GM10266 (cell line): ENCODE results near the gene STAT3.
"Not testable (repeated sequence)": the region's sequence is repeated elsewhere in the genome, so short reads cannot be mapped to it uniquely, and the experiment has no call there.

Experiments used
- DNase-seq: peaks from one replicate; pipeline ENCODE4 v3.0.0; 2012; ENCODE audit errors: extremely low spot score
- CTCF ChIP-seq: IDR thresholded peaks from 2 replicates; pipeline ENCODE4 v1.5.1; 2012; ENCODE audit warnings: mild to moderate bottlenecking, low read depth; ENCODE audit not compliant: control insufficient read depth, insufficient read depth; ENCODE audit errors: missing control alignments

The STAT3 gene

GRCh38 chr17:42423766-42424165, 35.5 kb upstream of the STAT3 start:
- no peak for TF ChIP-seq CTCF
- DNase-seq: no peak

GRCh38 chr17:42422958-42423712, 34.9 kb upstream of the STAT3 start, which contains the start of gene CAVIN1:
CAVIN1 (minus strand) TSS chr17:42423256; CDS start chr17:42423097, 159 bp downstream.
- no peak for TF ChIP-seq CTCF
- peak; percentile 77 for DNase-seq

- peak; percentile 21 for DNase-seq
- no peak for TF ChIP-seq CTCF
Measured at GRCh38 chr17:42422412-42422957, 34.2 kb upstream of the STAT3 start.

GRCh38 chr17:42421507-42422338, 33.5 kb upstream of the STAT3 start:
- peak; percentile 32 for DNase-seq
- TF ChIP-seq CTCF: no peak

- no peak for TF ChIP-seq CTCF
- peak; percentile 15 for DNase-seq
Measured at GRCh38 chr17:42421136-42421506, 32.9 kb upstream of the STAT3 start.

- DNase-seq: not testable (repeated sequence)
Measured at GRCh38 chr17:42417981-42418380, 29.7 kb upstream of the STAT3 start.

GRCh38 chr17:42414704-42415409, 26.6 kb upstream of the STAT3 start:
- TF ChIP-seq CTCF: no peak
- peak; percentile 64 for DNase-seq
